WTC11 (cell line): Measurements from ENCODE around the gene SERPINB6. TPM values are rescaled to one million over a fixed set of nuclear protein-coding genes. Genes with fewer than 3 reads are reported as not detected.

Source experiments
- ATAC-seq: fragments of 200-7000 bp; cut with Tn5 transposase; 2 replicates; pipeline ENCODE4 v1.10.0; 2021; ENCODE audit warnings: mild to moderate bottlenecking, moderate library complexity
- CTCF ChIA-PET: fragments of 300-600 bp; sonication (Branson Sonifier 250); formaldehyde crosslinking; loops from one replicate; lab custom pipeline; 2021; ENCODE audit warnings: antibody characterized with exemption; lab: Charles Lee
- POLR2A ChIA-PET: fragments of 350-600 bp; sonication (Branson Sonifier 250); formaldehyde crosslinking; loops from one replicate; lab custom pipeline; 2021; ENCODE audit warnings: antibody characterized with exemption; lab: Charles Lee
- DNase-seq: peaks from one replicate; pipeline ENCODE4 v3.0.0; 2021; ENCODE audit warnings: low spot score
- H3K27ac Mint-ChIP-seq: 2 replicates; pipeline ENCODE4 v1.8.0; 2021; ENCODE audit warnings: mixed read lengths
- H3K27me3 Mint-ChIP-seq: 2 replicates; pipeline ENCODE4 v1.8.0; 2021; ENCODE audit warnings: low read depth, mild to moderate bottlenecking, moderate library complexity, mixed read lengths
- H3K36me3 Mint-ChIP-seq: 2 replicates; pipeline ENCODE4 v1.8.0; 2021; ENCODE audit warnings: mixed read lengths
- H3K4me1 Mint-ChIP-seq: 2 replicates; pipeline ENCODE4 v1.8.0; 2022; ENCODE audit warnings: mixed read lengths
- H3K4me3 Mint-ChIP-seq: 2 replicates; pipeline ENCODE4 v1.8.0; 2021; ENCODE audit warnings: mild to moderate bottlenecking, moderate library complexity, mixed read lengths
- H3K9me3 Mint-ChIP-seq: 2 replicates; pipeline ENCODE4 v1.8.0; 2021; ENCODE audit warnings: mixed read lengths
- ATF1 ChIP-seq: sonication (generic); formaldehyde crosslinking; IDR thresholded peaks from 2 replicates; pipeline ENCODE4 v1.8.1; 2023; ENCODE audit warnings: mild to moderate bottlenecking, moderate library complexity, missing genetic modification reagents
- CBFB ChIP-seq: sonication (generic); formaldehyde crosslinking; IDR thresholded peaks from 2 replicates; pipeline ENCODE4 v1.8.1; 2022; ENCODE audit warnings: mild to moderate bottlenecking, low read depth, missing genetic modification reagents
- ELF4 ChIP-seq: sonication (generic); formaldehyde crosslinking; IDR thresholded peaks from 2 replicates; pipeline ENCODE4 v1.8.1; 2022; ENCODE audit warnings: low read depth, mild to moderate bottlenecking, moderate library complexity, missing genetic modification reagents
- FOXJ3 ChIP-seq: sonication (generic); formaldehyde crosslinking; IDR thresholded peaks from 2 replicates; pipeline ENCODE4 v1.9.0; 2021; ENCODE audit warnings: missing genetic modification reagents, mild to moderate bottlenecking, borderline replicate concordance
- GABPB1 ChIP-seq: sonication (generic); formaldehyde crosslinking; IDR thresholded peaks from 2 replicates; pipeline ENCODE4 v1.8.1; 2023; ENCODE audit warnings: mild to moderate bottlenecking, missing genetic modification reagents
- GRHL2 ChIP-seq: fragments of 250-450 bp; sonication (Bioruptor Pico); IDR thresholded peaks from 2 replicates; pipeline ENCODE4 v1.8.0; 2022; ENCODE audit warnings: mild to moderate bottlenecking, moderate library complexity; ENCODE audit not compliant: insufficient replicate concordance, severe bottlenecking
- GTF2I ChIP-seq: fragments of 250-450 bp; sonication (Bioruptor Pico); conservative IDR thresholded peaks from 2 replicates; pipeline ENCODE4 v1.4.0; 2021; ENCODE audit warnings: mild to moderate bottlenecking
- KAT7 ChIP-seq: sonication (generic); formaldehyde crosslinking; IDR thresholded peaks from 2 replicates; pipeline ENCODE4 v1.8.1; 2023; ENCODE audit warnings: missing genetic modification reagents, mild to moderate bottlenecking, borderline replicate concordance
- NFATC4 ChIP-seq: fragments of 250-450 bp; sonication (Bioruptor Pico); IDR thresholded peaks from 2 replicates; pipeline ENCODE4 v1.9.0; 2021; ENCODE audit warnings: mild to moderate bottlenecking
- RELA ChIP-seq: sonication (generic); formaldehyde crosslinking; IDR thresholded peaks from 2 replicates; pipeline ENCODE4 v1.8.1; 2022; ENCODE audit warnings: missing genetic modification reagents, mild to moderate bottlenecking, borderline replicate concordance
- SMAD3 ChIP-seq: sonication (generic); formaldehyde crosslinking; IDR thresholded peaks from 2 replicates; pipeline ENCODE4 v1.8.0; 2022; ENCODE audit warnings: missing genetic modification reagents, mild to moderate bottlenecking, borderline replicate concordance
- SP1 ChIP-seq: sonication (generic); formaldehyde crosslinking; conservative IDR thresholded peaks from 2 replicates; pipeline ENCODE4 v1.8.1; 2022; ENCODE audit warnings: missing genetic modification reagents
- TP53 ChIP-seq: sonication (generic); formaldehyde crosslinking; IDR thresholded peaks from 2 replicates; pipeline ENCODE4 v1.8.1; 2023; ENCODE audit warnings: mild to moderate bottlenecking, missing genetic modification reagents
- ZNF121 ChIP-seq: sonication (generic); formaldehyde crosslinking; IDR thresholded peaks from 2 replicates; pipeline ENCODE4 v1.8.0; 2023; ENCODE audit warnings: missing genetic modification reagents
- ZNF317 ChIP-seq: sonication (generic); formaldehyde crosslinking; IDR thresholded peaks from 2 replicates; pipeline ENCODE4 v1.8.1; 2023; ENCODE audit warnings: low read depth, mild to moderate bottlenecking, moderate library complexity, missing genetic modification reagents, borderline replicate concordance
- total RNA-seq: library from RNA; stranded (reverse); gene quantifications from 3 replicates; pipeline ENCODE4 v1.2.3, GENCODE V29; 2021
- TF ChIP-seq, protein P1 (sequence below): fragments of 250-450 bp; sonication (Bioruptor Pico); IDR thresholded peaks from 2 replicates; pipeline ENCODE4 v1.9.0; 2021; ENCODE audit warnings: mild to moderate bottlenecking
- TF ChIP-seq, protein P2 (sequence below): fragments of 250-450 bp; sonication (Bioruptor Pico); IDR thresholded peaks from 2 replicates; pipeline ENCODE4 v2.1.2; 2022; ENCODE audit warnings: mild to moderate bottlenecking, moderate library complexity
- TF ChIP-seq, protein P3 (sequence below): sonication (generic); formaldehyde crosslinking; IDR thresholded peaks from 2 replicates; pipeline ENCODE4 v1.8.1; 2022; ENCODE audit warnings: mild to moderate bottlenecking, moderate library complexity, missing genetic modification reagents
- TF ChIP-seq, protein P4 (sequence below): sonication (generic); formaldehyde crosslinking; IDR thresholded peaks from 2 replicates; pipeline ENCODE4 v1.8.0; 2023; ENCODE audit warnings: missing genetic modification reagents
- TF ChIP-seq, protein P5 (sequence below): sonication (generic); formaldehyde crosslinking; IDR thresholded peaks from 2 replicates; pipeline ENCODE4 v1.8.1; 2022; ENCODE audit warnings: low read depth, mild to moderate bottlenecking, moderate library complexity, missing genetic modification reagents, borderline replicate concordance
- TF ChIP-seq, protein P6 (sequence below): fragments of 250-450 bp; sonication (Bioruptor Pico); IDR thresholded peaks from 2 replicates; pipeline ENCODE4 v1.8.0; 2021; ENCODE audit warnings: mild to moderate bottlenecking

Gene SERPINB6
- total RNA-seq, 1 experiment from 2014 or later: 28.0 TPM

DNA sequence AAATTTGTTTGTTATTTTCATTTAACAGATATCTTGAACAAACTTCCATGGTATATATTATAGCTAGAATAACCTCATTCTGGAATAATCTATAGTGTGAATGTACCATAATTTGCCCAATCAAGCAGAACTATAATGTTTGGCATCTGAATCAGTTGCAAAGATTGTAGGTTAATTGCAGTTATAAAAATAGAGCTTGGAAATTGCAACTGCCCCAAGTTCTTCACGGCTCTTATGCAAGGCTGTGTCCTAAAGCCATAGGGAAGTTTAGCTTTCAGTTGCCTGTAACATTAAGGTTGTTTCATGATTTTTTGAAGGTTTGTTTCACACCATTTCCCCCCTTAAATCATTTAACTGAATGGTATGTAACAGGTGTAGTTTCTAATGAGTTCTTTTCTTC is 47.7 kb upstream of the SERPINB6 start:
- no peak for DNase-seq
- Mint-ChIP-seq H3K36me3 (peaks cover 83% of the 10 kb centered on the region), H3K27ac (0 out of 2 replicates have a peak overlapping the region, but pooled peaks have one; percentile 23), H3K9me3 (peaks cover 21% of the 10 kb centered on the region), H3K4me1 (peaks cover 15% of the 10 kb centered on the region)
- CTCF ChIA-PET: interaction anchor here (1.4 to 1.8 kb wide), 2 partner anchors 17 to 66 kb away, joined by 6 to 7 read pairs; no protein-coding TSS in a partner anchor
- TF ChIP-seq ELF4 (no peak), ATF1 (CRISPR knock-in tag) (no peak), RELA (CRISPR knock-in tag) (no peak), KAT7 (CRISPR knock-in tag) (no peak), FOXJ3 (CRISPR knock-in tag) (no peak), ZNF317 (no peak), GRHL2 (CRISPR knock-in tag) (no peak), GTF2I (CRISPR knock-in tag) (no peak), NFATC4 (CRISPR knock-in tag) (no peak), ZNF121 (CRISPR knock-in tag) (no peak), GABPB1 (CRISPR knock-in tag) (no peak), SP1 (CRISPR knock-in tag) (no peak), TP53 (CRISPR knock-in tag) (no peak)
- TF ChIP-seq, protein P1, sequence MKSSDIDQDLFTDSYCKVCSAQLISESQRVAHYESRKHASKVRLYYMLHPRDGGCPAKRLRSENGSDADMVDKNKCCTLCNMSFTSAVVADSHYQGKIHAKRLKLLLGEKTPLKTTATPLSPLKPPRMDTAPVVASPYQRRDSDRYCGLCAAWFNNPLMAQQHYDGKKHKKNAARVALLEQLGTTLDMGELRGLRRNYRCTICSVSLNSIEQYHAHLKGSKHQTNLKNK: no peak
- TF ChIP-seq, protein P2, sequence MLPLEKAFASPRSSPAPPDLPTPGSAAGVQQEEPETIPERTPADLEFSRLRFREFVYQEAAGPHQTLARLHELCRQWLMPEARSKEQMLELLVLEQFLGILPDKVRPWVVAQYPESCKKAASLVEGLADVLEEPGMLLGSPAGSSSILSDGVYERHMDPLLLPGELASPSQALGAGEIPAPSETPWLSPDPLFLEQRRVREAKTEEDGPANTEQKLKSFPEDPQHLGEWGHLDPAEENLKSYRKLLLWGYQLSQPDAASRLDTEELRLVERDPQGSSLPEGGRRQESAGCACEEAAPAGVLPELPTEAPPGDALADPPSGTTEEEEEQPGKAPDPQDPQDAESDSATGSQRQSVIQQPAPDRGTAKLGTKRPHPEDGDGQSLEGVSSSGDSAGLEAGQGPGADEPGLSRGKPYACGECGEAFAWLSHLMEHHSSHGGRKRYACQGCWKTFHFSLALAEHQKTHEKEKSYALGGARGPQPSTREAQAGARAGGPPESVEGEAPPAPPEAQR (CRISPR knock-in tag): no peak
- TF ChIP-seq, protein P3, sequence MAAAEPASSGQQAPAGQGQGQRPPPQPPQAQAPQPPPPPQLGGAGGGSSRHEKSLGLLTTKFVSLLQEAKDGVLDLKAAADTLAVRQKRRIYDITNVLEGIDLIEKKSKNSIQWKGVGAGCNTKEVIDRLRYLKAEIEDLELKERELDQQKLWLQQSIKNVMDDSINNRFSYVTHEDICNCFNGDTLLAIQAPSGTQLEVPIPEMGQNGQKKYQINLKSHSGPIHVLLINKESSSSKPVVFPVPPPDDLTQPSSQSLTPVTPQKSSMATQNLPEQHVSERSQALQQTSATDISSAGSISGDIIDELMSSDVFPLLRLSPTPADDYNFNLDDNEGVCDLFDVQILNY (CRISPR knock-in tag): no peak
- TF ChIP-seq, protein P4, sequence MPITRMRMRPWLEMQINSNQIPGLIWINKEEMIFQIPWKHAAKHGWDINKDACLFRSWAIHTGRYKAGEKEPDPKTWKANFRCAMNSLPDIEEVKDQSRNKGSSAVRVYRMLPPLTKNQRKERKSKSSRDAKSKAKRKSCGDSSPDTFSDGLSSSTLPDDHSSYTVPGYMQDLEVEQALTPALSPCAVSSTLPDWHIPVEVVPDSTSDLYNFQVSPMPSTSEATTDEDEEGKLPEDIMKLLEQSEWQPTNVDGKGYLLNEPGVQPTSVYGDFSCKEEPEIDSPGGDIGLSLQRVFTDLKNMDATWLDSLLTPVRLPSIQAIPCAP (CRISPR knock-in tag): no peak
- TF ChIP-seq, protein P5, sequence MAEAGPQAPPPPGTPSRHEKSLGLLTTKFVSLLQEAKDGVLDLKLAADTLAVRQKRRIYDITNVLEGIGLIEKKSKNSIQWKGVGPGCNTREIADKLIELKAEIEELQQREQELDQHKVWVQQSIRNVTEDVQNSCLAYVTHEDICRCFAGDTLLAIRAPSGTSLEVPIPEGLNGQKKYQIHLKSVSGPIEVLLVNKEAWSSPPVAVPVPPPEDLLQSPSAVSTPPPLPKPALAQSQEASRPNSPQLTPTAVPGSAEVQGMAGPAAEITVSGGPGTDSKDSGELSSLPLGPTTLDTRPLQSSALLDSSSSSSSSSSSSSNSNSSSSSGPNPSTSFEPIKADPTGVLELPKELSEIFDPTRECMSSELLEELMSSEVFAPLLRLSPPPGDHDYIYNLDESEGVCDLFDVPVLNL (CRISPR knock-in tag): no peak
- TF ChIP-seq, protein P6, sequence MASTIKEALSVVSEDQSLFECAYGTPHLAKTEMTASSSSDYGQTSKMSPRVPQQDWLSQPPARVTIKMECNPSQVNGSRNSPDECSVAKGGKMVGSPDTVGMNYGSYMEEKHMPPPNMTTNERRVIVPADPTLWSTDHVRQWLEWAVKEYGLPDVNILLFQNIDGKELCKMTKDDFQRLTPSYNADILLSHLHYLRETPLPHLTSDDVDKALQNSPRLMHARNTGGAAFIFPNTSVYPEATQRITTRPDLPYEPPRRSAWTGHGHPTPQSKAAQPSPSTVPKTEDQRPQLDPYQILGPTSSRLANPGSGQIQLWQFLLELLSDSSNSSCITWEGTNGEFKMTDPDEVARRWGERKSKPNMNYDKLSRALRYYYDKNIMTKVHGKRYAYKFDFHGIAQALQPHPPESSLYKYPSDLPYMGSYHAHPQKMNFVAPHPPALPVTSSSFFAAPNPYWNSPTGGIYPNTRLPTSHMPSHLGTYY (CRISPR knock-in tag): no peak
- TF ChIP-seq, all 79 proteins: peak for 0
- POLR2A ChIA-PET: no interaction called here
- no peak overlapping the region for H3K4me3 Mint-ChIP-seq
- ATAC-seq: no peak
- no peaks in the 10 kb centered on the region; the same call in 1 of the 2 replicates for H3K27me3 Mint-ChIP-seq

DNA sequence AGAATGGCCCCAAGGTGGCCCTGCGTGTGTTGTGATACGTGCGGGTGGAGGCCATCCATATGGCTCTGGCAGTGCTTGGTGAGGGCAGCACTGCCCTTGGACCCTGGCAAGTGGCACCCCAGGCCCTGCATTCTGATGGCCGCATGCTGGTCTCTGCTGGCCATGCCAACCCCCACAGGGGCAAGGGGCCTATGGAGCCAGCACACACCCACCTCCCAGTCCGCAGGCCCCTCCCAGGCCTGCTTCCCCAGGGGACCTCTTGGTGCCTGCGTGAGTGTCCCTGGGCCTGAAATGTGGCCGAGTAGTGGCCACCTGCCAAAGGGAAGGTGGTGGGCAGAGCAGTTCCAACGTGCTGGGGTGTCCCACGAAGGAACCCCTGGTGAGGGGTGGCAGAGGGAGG is 45.9 kb upstream of the SERPINB6 start:
- H3K9me3 Mint-ChIP-seq: peaks cover 19% of the 10 kb centered on the region
- TF ChIP-seq SMAD3 (CRISPR knock-in tag) (no peak), CBFB (CRISPR knock-in tag) (no peak)
- TF ChIP-seq, protein P6 (CRISPR knock-in tag): no peak
- H3K36me3 Mint-ChIP-seq: peaks cover 86% of the 10 kb centered on the region
- no peak overlapping the region for H3K27ac Mint-ChIP-seq
- CTCF ChIA-PET: no interaction called here
- H3K4me3 Mint-ChIP-seq: no peak overlapping the region
- no peaks in the 10 kb centered on the region for H3K4me1 Mint-ChIP-seq
- POLR2A ChIA-PET: no interaction called here
- DNase-seq: no peak
- no peak for ATAC-seq
- no peaks in the 10 kb centered on the region for H3K27me3 Mint-ChIP-seq
